Breast epithelium (tissue), 3 donors: Measurements from ENCODE around the gene TMEM132C.

Source experiments
- POLR2A ChIP-seq: fragments of 450-650 bp; IDR thresholded peaks from one replicate; pipeline ENCODE4 v1.6.1; 2016; ENCODE audit warnings: antibody characterized with exemption, mild to moderate bottlenecking, moderate library complexity
- POLR2AphosphoS5 ChIP-seq, 3 donors: sonication (generic); formaldehyde crosslinking; IDR thresholded peaks; one replicate each; pipeline ENCODE4 v1.6.1; 2017; ENCODE audit warnings: antibody characterized with exemption in 3 of 3
- TF ChIP-seq, protein P1 (sequence below), 3 donors: fragments of 450-650 bp; IDR thresholded peaks; one replicate each; pipeline ENCODE4 v1.5.1; 2016 to 2017; ENCODE audit warnings: antibody characterized with exemption in 3 of 3, mild to moderate bottlenecking in 3 of 3, moderate library complexity in 3 of 3

DNA sequence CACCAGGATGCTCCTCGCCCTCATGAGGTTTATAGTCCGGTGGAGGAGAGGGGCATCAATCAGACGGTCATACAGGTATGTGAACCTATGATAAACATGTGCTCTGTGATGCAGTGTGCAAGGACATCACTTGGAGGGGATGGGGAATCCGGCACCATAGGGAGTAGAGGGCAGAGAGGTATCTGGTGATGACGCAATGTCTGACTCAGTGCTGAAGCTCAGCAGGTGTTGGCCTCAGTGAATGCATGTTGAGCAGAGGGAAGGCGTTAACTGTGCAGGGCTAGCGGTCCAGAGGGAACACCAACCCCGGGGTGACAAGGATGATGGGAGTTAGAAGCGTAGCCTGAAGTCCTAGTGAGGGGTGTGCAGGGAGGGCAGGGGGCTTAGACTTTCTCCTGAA, 200.9 kb downstream of the TMEM132C start:
- TF ChIP-seq, protein P1, sequence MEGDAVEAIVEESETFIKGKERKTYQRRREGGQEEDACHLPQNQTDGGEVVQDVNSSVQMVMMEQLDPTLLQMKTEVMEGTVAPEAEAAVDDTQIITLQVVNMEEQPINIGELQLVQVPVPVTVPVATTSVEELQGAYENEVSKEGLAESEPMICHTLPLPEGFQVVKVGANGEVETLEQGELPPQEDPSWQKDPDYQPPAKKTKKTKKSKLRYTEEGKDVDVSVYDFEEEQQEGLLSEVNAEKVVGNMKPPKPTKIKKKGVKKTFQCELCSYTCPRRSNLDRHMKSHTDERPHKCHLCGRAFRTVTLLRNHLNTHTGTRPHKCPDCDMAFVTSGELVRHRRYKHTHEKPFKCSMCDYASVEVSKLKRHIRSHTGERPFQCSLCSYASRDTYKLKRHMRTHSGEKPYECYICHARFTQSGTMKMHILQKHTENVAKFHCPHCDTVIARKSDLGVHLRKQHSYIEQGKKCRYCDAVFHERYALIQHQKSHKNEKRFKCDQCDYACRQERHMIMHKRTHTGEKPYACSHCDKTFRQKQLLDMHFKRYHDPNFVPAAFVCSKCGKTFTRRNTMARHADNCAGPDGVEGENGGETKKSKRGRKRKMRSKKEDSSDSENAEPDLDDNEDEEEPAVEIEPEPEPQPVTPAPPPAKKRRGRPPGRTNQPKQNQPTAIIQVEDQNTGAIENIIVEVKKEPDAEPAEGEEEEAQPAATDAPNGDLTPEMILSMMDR (IDR thresholded peaks at IDR 0.05): no peak
- TF ChIP-seq POLR2A (no peak), POLR2AphosphoS5 (IDR thresholded peaks at IDR 0.05) (no peak)
